ENCODE results near the gene CLCA2.

The CLCA2 gene

DNA sequence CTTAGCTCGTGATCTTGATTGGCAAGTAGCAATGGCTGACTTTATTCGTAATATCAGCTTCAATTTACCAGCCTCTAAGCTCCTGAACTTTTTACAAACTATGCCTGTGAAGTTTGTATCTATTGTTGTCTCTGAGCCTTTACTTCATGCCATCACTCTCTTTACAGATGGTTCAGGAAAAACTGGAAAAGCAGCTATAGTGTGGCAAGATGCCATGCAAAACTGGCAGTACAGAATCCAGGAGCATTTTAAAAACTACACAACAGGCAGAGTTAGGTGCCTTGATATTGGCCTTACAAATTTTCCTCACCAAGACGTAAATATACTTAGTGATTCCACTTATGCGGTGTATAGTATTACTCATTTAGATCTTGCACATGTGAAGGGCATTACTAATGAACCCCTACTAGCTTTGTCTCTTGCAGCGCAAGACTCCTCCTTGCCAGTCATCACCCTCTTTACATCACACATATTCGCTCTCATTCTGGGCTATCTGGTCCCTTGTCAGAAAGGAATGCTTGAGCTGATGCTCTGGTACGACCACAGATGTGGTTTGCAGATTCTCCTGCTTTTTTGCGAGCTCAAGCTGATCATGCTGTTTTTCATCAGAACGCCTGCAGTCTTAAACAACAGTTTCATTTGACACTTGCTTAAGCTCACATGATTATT, 81.1 kb downstream of the CLCA2 start:
- TF ChIP-seq, protein P1, sequence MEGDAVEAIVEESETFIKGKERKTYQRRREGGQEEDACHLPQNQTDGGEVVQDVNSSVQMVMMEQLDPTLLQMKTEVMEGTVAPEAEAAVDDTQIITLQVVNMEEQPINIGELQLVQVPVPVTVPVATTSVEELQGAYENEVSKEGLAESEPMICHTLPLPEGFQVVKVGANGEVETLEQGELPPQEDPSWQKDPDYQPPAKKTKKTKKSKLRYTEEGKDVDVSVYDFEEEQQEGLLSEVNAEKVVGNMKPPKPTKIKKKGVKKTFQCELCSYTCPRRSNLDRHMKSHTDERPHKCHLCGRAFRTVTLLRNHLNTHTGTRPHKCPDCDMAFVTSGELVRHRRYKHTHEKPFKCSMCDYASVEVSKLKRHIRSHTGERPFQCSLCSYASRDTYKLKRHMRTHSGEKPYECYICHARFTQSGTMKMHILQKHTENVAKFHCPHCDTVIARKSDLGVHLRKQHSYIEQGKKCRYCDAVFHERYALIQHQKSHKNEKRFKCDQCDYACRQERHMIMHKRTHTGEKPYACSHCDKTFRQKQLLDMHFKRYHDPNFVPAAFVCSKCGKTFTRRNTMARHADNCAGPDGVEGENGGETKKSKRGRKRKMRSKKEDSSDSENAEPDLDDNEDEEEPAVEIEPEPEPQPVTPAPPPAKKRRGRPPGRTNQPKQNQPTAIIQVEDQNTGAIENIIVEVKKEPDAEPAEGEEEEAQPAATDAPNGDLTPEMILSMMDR (IDR thresholded peaks at IDR 0.05; ENCODE audit: insufficient read depth, low read depth, low read length, missing control alignments) = no peak
- no peak overlapping the region for H3K4me3 ChIP-seq (ENCODE audit: low read depth, low read length)
- DNase-seq (ENCODE audit: low read depth) = no peak

DNA sequence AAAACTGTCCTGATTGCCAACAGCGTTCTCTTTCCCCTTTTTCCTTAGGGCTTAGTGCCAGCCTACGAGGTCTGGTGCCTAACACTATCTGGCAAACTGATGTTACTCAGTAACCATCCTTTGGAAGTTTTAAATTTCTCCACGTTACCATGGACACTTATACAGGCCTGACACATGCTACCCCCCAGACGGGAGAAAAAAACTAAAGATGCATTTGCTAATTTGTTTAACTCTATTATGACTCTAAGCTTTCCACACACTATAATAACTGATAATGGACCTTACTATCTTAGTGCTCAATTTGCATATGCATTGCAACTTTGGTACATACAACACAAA, 81.6 kb downstream of the CLCA2 start:
- TF ChIP-seq, protein P1 (IDR thresholded peaks at IDR 0.05; ENCODE audit: insufficient read depth, low read depth, low read length, missing control alignments) = no peak
- no peak for DNase-seq (ENCODE audit: low read depth)
- H3K4me3 ChIP-seq (ENCODE audit: low read depth, low read length) = no peak overlapping the region
